Astrocyte (in vitro differentiated cells and primary cell): ENCODE measurements around the gene NOMO2.
"Not testable (repeated sequence)": the region's sequence is repeated elsewhere in the genome, so short reads cannot be mapped to it uniquely, and the experiment has no call there.

ENCODE experiments used
- CTCF ChIP-seq: IDR thresholded peaks from 2 replicates; pipeline ENCODE4 v1.5.1; 2011; ENCODE audit warnings: low read depth, mild to moderate bottlenecking, inconsistent platforms, low read length, moderate library complexity; ENCODE audit not compliant: insufficient read depth
- EZH2 ChIP-seq: IDR thresholded peaks from 2 replicates; pipeline ENCODE4 v1.6.1; 2012; ENCODE audit warnings: mild to moderate bottlenecking, low read length, inconsistent platforms; ENCODE audit not compliant: insufficient read depth

GRCh38 chr16:18492118-18492897, 69.6 kb downstream of the NOMO2 start:
- not testable (repeated sequence) for TF ChIP-seq CTCF, EZH2
